NCI-H2196 (cell line): ENCODE data around the gene TTC33.
"Not testable (repeated sequence)": the region's sequence is repeated elsewhere in the genome, so short reads cannot be mapped to it uniquely, and the experiment has no call there.

Experiments used
- DNase-seq: peaks from one replicate; lab custom pipeline; 2025; ENCODE audit not compliant: unreplicated experiment; lab: John Stamatoyannopoulos, UW

The TTC33 gene

DNA sequence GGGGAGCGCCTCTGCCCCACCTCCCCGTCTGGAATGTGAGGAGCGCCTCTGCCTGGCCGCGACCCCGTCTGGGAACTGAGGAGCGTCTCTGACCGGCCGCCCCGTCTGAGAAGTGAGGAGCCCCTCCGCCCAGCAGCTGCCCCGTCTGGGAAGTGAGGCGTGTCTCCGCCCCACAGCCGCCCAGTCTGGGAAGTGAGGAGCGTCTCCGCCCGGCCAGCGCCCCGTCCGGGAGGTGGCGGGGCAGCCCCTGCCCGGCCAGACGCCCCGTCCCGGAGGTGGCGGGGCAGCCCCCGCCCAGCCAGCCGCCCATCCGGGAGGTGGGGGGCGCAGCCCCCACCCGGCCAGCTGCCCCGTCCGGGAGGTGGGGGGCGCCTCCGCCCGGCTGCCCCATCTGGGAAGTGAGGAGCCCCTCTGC, 33.3 kb downstream of the TTC33 start:
- not testable (repeated sequence) for DNase-seq

DNA sequence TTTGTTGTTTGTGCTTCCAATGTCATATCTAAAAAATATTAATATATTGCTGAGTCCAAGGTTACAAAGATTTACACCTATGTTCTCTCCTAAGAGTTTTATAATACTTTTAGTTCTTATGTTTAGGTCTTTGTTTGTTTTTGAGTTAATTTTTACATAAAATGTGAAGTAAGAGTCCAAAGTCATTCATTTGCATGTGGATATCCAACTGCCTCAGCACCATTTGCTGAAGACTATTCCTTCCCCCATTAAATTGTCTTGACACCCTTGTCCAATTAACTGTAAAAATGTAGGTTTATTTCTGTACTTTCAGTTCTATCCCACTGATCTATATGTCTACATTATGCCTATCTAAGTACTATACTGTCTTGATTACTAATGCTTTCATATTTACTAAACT, 35.7 kb downstream of the TTC33 start:
- no peak for DNase-seq

DNA sequence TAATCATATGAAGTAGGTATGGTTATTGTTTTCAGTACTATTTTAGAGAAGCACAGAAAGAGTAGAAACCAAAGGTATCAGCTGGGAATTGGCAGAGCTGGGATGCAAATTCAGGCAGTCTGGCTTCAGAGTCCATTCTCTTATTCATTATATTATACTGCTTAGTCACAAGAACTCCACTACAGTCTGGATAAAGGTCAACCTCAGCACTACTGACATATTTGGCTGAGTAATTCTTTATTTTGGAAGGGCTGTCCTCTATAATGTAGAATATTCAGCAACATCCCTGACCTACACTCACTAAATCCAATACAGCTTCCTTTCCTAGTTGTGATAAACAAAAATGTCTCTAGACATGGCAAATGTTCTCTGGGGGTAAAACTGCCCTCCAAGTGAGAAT, 38.5 kb downstream of the TTC33 start:
- DNase-seq, result no peak

DNA sequence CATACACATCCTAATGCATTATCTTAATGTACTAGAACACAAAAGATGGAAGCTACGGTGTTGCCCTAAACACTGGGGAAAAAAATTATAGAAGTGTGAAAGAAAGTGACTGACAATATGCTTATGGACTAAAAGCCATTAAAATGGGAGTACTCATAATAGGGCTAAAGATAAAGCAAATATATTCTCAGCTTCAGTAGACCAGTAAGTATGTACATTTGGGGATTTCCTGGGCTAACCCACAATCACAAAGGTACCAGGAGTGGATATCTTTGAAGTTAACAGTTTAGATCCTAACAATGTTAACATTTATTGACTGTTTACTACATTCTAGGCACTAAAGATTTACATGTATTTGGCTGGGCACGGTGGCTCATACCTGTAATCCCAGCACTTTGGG, 39.2 kb downstream of the TTC33 start:
- DNase-seq, result no peak

DNA sequence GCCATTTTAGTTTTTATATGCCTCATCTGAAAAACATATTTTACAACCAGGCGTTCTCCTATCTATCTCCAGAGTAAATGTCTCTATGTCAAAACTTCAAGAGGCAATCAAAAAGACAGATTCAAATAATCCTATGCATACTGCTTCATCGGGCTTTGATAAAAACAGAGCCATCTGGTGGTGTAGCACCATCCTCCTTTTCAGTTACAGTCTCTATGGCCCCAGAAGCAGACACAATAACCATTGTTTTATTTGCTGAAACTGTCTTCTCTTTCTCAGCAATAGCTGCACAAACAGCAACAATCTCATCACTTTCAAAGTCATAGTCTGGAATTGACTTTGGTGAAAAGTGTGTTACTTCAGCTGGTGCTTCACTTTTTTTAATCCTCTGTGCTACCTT, 39.8 kb downstream of the TTC33 start:
- DNase-seq, result no peak

DNA sequence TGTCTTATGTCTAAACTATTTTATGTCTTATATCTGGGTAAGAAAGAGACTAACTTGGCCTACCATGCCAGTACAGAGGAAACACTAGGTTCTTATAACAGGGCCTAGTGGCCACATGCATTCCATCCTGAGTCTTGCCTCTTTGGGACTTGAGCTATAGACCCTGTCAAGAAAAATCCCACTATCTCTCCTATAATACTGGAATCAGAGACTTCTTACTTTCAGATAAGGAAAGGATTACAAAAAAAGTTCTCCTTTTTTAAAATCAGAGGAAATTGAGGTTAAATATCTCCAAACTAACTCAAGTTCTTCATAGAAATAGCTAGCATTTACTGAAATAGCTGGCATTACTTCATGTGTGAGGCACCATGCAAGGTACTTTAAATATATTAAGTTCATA, 41.8 kb downstream of the TTC33 start:
- DNase-seq, result no peak

DNA sequence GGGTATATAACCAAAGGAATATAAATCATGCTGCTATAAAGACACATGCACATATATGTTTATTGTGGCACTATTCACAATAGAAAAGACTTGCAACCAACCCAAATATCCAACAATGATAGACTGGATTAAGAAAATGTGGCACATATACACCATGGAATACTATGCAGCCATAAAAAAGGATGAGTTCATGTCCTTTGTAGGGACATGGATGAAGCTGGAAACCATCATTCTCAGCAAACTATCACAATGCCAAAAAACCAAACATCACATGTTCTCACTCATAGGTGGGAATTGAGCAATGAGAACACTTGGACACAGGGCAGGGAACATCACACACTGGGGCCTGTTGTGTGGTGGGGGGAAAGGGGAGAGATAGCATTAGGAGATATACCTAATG, 45.2 kb downstream of the TTC33 start:
- DNase-seq, result not testable (repeated sequence)

DNA sequence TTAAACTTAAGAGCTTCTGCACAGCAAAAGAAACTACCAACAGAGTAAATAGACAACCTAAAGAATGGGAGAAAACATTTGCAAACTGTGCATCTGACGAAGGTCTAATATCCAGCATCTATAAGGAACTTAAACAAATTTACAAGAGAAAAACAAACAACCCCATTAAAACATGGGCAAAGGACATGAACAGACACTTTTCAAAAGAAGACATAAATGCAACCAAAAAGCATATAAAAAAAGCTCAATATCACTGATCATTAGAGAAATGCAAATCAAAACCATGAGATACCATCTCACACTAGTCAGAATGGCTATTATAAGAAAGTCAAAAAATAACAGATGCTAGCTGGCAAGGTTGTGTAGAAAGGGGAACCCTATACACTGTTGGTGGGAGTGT, 50.3 kb downstream of the TTC33 start:
- not testable (repeated sequence) for DNase-seq

DNA sequence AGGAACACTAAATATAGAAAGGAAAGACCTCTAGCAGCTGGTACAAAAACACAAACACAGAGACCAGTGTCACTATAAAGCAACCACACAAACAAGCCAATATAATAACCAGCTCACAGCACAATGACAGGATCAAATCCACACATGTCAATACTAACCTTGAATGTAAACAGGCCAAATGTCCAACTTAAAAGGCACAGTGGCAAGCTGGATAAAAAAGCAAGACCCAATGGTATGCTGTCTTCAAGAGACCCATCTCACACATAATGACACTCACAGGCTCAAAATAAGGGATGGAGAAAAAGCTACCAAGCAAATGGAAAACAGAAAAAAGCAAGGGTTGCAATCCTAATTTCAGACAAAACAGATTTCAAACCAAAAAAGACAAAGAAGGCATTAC, 53.7 kb downstream of the TTC33 start:
- DNase-seq, result not testable (repeated sequence)

DNA sequence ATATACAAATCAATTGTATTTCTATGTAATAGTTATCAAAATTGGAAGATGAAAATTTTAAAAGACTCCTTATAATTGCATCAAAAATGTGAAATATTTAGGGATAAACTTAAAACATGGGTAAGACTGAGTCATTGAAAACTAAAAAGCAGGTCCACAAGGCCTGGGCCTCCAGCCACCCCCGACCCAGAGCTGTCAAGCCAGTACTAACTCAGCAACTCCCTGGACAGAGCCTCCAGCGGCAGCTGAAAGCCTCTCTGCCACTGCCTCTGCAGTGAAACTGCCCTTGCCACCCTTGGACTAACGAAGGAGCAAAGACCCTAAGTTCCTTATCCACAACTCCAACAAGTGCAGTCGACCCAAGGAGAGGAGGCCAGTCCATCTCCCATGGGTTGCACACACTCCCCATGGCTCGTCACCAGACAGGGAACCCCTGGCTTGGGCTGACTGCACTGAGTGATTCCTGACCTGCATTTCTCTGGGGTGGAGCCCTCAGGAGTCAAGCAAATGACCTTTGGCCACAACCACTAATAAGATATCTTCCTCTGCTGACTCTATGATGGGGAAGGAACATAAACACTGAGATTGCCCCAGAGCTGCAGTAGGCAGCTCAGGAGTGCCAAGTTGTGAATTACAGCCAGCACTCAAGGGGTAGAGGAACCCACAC, 55.5 kb downstream of the TTC33 start:
- DNase-seq, result no peak

DNA sequence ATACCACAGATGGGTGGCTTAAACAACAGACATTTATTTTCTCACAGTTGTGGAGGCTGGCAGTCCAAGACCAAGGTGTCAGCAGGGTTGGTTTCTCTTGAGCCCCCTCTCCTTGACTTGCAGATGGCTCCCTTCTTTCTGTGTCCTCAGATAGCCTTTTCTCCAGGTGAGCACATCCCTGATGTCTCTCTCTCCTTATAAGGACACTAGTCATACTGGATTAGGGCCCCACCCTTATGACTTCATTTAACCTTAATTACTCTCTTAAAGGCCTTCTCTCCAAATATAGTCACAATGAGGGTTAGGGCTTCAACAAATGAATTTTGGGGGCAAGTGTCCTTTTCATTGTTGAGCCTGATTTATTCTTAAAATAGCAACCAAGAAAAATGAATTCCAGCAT, 61.3 kb downstream of the TTC33 start:
- no peak for DNase-seq

DNA sequence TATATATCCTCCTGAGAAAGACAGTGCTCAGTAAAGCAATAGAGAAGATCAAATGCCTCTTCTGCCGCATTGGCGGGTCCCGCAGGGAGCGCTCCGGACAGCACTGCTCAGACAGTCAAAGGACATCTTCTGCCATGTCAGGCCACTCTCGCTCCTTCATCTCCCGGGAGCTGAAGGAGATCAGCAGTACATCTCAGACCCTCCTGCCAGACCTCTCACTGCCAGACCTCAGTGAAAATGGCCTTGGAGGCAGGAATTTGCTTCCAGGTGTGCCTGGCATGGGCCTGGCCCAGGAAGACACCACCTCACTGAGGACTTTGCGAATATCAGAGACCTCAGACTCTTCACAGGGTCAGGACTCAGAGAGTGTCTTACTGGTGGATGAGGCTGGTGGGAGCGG, 63.9 kb downstream of the TTC33 start:
- no peak for DNase-seq

DNA sequence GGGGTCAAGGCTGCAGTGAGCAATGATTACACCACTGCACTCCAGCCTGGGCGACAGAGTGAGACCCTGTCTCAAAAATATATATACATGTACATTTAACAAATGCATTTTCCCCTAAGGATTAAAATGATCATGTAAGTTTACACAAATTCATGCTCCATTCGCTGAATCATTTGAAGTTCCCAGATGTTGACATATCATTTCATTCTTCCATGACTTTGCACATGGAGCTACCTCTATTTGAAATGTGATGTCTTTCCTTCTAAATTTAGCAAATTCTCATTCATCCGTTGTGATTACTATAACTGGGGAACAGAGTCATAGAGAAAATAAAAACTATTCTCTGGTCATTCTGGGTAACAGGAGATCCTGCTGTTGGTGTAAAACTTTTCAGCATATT, 65.5 kb downstream of the TTC33 start:
- DNase-seq, result no peak

DNA sequence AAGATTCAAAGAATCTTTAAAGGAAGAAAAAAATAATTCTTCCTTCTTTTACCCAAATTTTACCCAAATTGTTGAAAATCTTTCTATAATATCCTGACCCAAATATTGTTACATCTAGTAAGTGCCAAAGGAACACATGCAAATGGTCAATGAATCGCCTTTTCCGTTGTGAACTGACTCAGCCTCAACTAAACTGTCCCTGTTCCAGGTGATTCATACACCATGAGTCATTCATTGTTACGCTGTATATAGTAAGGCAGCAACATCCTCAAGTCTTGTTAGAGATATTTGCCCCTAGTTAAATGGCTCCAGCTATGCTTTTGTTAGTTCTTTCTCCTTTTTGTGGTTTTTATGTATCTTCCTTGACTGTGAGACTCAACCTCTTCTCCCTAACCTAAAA, 66.3 kb downstream of the TTC33 start:
- DNase-seq, result peak; percentile 19

DNA sequence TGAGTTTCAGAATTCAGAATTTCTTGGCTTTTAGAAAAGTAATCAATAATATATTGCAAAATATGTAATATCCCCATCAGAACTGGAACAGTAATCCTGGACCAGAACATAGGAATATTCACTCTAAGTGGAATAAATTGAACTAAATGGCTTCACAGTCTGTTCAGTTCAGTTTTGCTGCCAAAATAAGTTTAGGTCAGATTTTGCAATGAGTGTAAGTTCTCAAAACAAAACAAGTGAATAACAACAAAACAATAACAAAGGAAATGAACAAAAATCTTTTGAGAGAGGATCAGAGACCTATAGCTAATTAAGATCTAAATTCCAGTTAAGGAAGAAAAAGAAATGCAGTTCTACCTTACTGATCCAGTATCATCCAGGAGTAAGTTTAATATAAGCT, 66.8 kb downstream of the TTC33 start:
- DNase-seq, result no peak

DNA sequence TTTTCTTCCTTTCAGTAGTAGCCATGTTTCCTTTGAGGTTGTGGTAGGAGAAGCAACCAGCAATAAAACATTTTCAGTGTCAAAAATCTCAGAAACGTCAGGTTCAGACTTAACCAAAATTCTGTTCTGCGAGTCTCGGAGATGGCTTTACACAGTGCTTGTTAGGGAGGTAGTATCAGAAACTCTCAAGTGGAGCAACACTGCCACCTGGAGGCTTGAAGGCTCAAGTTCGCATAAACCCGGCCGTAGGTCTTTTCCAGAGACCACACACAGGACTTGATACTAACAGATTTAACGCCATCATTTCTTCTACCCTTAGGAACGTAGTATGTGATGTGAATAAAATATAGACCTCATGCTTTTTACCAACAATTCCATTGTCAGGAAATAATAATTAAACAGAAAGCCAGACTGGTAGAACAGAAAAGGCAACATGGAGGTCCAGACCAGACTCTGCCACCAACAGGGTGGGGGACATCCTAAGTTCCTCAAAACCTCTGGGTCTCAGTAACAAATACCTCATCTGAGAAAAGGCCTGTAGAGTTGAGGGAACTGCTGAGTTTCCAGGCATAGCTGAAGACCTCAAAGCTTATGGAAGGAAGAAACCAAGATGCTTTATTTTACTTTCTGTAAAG, 67.5 kb downstream of the TTC33 start:
- DNase-seq, result peak; percentile 93

DNA sequence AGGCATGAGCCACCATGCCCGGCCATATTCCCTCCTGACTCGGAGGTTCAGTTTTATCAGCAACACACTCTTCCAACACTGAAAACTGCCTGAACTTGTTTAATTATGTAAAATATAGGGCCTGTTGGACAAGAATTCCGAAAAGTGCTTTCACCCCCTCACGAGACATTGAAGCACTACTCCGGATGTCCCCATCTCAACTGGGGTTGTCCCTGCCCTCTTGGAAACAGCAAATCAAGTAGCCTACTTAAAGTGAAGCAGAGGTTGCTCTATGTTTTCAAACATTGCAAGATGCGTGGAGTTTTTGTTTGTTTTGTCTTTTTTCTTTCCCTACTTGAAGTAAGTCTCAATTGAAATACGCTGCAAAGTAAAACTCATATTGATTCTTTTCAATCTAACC, 68.4 kb downstream of the TTC33 start:
- no peak for DNase-seq

DNA sequence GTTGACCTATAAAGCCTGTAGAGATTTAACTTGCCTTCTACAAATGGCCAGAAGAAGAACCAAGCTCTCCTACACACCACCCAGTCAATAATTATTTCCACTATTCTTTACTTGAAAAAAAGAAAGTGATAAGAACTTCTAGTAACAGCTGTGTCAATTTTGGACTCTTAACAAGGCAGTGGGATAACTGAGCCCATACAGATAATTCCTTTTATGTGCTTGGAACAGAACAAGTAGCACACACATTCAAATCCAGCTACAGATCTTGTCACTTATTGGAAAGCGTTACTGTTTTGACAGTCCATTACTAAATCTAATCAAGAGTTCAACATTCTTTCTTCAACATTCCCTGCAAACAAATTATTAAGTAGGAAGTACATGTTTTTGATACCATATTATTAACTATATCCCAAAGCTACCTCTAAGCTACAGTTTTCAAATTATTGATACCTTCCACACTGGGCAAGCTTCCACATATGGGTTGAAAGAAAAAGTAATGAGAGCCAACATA, 69.7 kb downstream of the TTC33 start:
- no peak for DNase-seq

DNA sequence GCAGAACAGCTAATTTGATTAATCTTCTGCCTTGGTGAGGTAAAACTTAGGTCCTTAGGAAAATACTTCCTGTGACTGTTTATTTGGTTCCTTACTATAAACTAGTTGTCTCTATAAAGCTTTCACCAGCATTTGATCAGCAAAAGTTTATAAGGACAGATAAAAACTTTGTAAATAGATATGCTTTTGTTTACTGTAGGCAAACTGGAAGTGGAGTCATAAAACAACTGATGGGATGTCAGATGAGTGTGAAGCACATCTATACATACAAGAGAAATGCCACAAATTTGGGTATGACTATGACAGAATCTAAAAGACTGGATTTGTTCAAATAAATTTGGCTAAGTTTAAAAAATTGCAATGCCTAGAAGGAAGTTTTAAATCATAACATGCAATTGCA, 70.6 kb downstream of the TTC33 start:
- no peak for DNase-seq

DNA sequence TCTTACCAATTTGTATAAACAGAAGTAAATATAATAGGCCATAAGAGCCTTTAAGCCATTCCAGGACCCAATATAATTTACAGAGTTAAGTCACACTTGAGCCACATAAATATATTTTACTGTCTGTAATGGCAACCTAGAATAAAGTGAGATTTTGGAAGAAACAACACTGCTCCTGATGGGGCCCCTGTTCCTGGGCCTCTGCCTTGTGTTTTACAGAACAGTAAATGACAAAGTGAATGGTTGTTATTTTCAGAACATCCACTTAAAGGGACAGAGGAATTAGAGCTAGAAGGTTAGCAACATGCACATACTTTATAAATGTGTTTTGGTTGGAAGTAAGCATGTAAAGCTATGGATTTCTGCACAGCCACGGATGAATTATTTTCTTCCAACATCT, 72.5 kb downstream of the TTC33 start:
- no peak for DNase-seq

DNA sequence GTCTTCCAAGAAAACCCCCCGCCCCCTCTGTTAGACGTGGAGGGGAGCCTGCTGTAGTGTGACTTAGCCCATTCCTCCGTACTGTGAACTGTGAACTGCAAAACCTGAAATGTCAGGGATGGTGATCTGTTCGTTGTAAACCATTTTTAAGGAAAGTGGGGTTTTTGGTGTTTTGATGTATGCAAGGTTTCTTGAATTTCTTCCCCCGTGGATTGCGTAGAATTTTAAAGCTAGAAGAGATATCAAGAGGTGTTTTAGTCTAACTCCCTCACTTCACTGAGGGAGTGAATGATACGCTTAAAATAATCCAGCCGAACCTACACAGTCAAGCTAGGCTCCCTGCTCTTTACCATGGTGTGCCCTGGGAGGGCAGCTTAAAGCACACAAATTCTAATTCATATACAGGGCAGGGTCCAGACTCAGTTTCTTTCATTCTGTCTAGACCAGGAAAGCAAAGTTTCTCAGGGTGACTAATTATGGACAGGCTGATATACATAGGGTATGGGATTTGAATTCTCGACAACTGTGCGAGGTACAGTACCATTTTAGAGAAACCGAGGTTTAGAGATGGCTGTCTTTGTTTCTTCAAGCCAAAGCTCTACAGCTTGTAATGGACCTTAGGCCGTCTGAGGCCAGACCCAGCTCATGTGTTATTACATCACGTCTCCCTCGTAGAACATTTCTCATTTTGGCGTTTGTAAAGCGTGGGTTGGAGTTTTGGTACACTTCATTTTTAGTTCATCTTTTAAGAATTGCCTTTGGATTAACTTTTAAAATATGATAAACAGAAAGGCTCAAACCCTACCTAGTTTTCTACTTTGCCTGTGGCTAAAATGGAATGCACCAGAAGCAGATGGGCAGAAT, 73.4 kb downstream of the TTC33 start:
- no peak for DNase-seq
